ENCODE results near the gene ATP2A1.
"Not testable (repeated sequence)": the region's sequence is repeated elsewhere in the genome, so short reads cannot be mapped to it uniquely, and the experiment has no call there.

DNA sequence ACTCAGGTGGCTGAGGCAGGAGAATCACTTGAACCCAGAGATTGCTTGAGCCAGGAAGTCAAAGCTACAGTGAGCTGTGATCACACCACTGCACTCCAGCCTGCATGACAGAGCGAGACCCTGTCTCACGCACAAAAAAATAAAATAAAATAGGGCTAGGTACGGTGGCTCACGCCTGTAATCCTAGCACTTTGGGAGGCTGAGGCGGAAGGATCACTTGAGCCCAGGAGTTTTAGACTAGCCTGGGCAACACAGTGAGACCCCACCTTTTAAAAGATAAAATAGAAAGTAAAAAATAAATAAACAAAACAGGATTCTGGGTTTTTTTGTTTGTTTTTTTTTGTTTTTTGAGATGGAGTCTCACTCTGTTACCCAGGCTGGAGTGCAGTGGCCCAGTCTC, 12.1 kb downstream of the ATP2A1 start:
- TF ChIP-seq, protein P1, sequence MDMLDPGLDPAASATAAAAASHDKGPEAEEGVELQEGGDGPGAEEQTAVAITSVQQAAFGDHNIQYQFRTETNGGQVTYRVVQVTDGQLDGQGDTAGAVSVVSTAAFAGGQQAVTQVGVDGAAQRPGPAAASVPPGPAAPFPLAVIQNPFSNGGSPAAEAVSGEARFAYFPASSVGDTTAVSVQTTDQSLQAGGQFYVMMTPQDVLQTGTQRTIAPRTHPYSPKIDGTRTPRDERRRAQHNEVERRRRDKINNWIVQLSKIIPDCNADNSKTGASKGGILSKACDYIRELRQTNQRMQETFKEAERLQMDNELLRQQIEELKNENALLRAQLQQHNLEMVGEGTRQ (IDR thresholded peaks at IDR 0.05; ENCODE audit: low read depth, low read length) = not testable (repeated sequence)
- TF ChIP-seq, protein P1 (CRISPR knock-in tag; IDR thresholded peaks at IDR 0.05; ENCODE audit: borderline replicate concordance) = not testable (repeated sequence)
- TF ChIP-seq CEBPB (IDR thresholded peaks at IDR 0.05; ENCODE audit: borderline replicate concordance, low read depth, low read length); ZMYM4 (CRISPR knock-in tag; IDR thresholded peaks at IDR 0.05); RFX3 (CRISPR knock-in tag; IDR thresholded peaks at IDR 0.05); NFE2 (CRISPR knock-in tag; IDR thresholded peaks at IDR 0.05); JUN (CRISPR knock-in tag; IDR thresholded peaks at IDR 0.05); ZNF644 (CRISPR knock-in tag; IDR thresholded peaks at IDR 0.05; ENCODE audit: low read depth); KDM1A (CRISPR knock-in tag; IDR thresholded peaks at IDR 0.05); TCF12 (IDR thresholded peaks at IDR 0.05); TCF12 (CRISPR knock-in tag; IDR thresholded peaks at IDR 0.05); ZNF292 (CRISPR knock-in tag; IDR thresholded peaks at IDR 0.05; ENCODE audit: borderline replicate concordance, low read depth); TARDBP (CRISPR knock-in tag; IDR thresholded peaks at IDR 0.05): not testable (repeated sequence)
- TF ChIP-seq, protein P2, sequence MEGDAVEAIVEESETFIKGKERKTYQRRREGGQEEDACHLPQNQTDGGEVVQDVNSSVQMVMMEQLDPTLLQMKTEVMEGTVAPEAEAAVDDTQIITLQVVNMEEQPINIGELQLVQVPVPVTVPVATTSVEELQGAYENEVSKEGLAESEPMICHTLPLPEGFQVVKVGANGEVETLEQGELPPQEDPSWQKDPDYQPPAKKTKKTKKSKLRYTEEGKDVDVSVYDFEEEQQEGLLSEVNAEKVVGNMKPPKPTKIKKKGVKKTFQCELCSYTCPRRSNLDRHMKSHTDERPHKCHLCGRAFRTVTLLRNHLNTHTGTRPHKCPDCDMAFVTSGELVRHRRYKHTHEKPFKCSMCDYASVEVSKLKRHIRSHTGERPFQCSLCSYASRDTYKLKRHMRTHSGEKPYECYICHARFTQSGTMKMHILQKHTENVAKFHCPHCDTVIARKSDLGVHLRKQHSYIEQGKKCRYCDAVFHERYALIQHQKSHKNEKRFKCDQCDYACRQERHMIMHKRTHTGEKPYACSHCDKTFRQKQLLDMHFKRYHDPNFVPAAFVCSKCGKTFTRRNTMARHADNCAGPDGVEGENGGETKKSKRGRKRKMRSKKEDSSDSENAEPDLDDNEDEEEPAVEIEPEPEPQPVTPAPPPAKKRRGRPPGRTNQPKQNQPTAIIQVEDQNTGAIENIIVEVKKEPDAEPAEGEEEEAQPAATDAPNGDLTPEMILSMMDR (CRISPR knock-in tag; IDR thresholded peaks at IDR 0.05) = not testable (repeated sequence)
- TF ChIP-seq, protein P3, sequence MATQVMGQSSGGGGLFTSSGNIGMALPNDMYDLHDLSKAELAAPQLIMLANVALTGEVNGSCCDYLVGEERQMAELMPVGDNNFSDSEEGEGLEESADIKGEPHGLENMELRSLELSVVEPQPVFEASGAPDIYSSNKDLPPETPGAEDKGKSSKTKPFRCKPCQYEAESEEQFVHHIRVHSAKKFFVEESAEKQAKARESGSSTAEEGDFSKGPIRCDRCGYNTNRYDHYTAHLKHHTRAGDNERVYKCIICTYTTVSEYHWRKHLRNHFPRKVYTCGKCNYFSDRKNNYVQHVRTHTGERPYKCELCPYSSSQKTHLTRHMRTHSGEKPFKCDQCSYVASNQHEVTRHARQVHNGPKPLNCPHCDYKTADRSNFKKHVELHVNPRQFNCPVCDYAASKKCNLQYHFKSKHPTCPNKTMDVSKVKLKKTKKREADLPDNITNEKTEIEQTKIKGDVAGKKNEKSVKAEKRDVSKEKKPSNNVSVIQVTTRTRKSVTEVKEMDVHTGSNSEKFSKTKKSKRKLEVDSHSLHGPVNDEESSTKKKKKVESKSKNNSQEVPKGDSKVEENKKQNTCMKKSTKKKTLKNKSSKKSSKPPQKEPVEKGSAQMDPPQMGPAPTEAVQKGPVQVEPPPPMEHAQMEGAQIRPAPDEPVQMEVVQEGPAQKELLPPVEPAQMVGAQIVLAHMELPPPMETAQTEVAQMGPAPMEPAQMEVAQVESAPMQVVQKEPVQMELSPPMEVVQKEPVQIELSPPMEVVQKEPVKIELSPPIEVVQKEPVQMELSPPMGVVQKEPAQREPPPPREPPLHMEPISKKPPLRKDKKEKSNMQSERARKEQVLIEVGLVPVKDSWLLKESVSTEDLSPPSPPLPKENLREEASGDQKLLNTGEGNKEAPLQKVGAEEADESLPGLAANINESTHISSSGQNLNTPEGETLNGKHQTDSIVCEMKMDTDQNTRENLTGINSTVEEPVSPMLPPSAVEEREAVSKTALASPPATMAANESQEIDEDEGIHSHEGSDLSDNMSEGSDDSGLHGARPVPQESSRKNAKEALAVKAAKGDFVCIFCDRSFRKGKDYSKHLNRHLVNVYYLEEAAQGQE (IDR thresholded peaks at IDR 0.05; ENCODE audit: borderline replicate concordance in 1 of 2, low read depth in 1 of 2, low read length in 2 of 2) = not testable (repeated sequence)

Measured in HepG2 (cell line).